Hematopoietic multipotent progenitor cell treated with erythropoietin and hydrocortisone succinate and interleukin-3 and kit ligand, for 17 days (in vitro differentiated cells): Measurements from ENCODE around the gene FAN1.
"Not testable (repeated sequence)": the region's sequence is repeated elsewhere in the genome, so short reads cannot be mapped to it uniquely, and the experiment has no call there.

ENCODE experiments used
- DNase-seq: peaks from one replicate; pipeline ENCODE4 v3.0.0-alpha.2; 2015; ENCODE audit warnings: low spot score

Gene FAN1

GRCh38 chr15:30903497-30904187, at the start of gene FAN1:
Gene FAN1, plus strand, starts transcription at chr15:30903915. Its CDS starts 749 bp downstream, at chr15:30904664.
- DNase-seq: peak; percentile 55

- no peak for DNase-seq
Measured at GRCh38 chr15:30859091-30859874, 44.4 kb upstream of the FAN1 start.

- DNase-seq: no peak
Measured at GRCh38 chr15:30865257-30865656, 38.5 kb upstream of the FAN1 start.

GRCh38 chr15:30870681-30871080, 33.0 kb upstream of the FAN1 start:
- no peak for DNase-seq

- no peak for DNase-seq
Measured at GRCh38 chr15:30872341-30872748, 31.4 kb upstream of the FAN1 start.

GRCh38 chr15:30877070-30877469, 26.6 kb upstream of the FAN1 start:
- no peak for DNase-seq

- DNase-seq: no peak
Measured at GRCh38 chr15:30878515-30878914, 25.2 kb upstream of the FAN1 start.

GRCh38 chr15:30882849-30883433, 20.8 kb upstream of the FAN1 start:
- no peak for DNase-seq

GRCh38 chr15:30883666-30884065, 20.0 kb upstream of the FAN1 start:
- DNase-seq: not testable (repeated sequence)

GRCh38 chr15:30885814-30886213, 17.9 kb upstream of the FAN1 start:
- DNase-seq: no peak

GRCh38 chr15:30889196-30889595, 14.5 kb upstream of the FAN1 start:
- no peak for DNase-seq

GRCh38 chr15:30895461-30896210, 8.1 kb upstream of the FAN1 start:
- DNase-seq: no peak

- DNase-seq: no peak
Measured at GRCh38 chr15:30896211-30896606, 7.5 kb upstream of the FAN1 start.

- DNase-seq: no peak
Measured at GRCh38 chr15:30901889-30902288, 1.8 kb upstream of the FAN1 start.

GRCh38 chr15:30904812-30905211, 1.1 kb downstream of the FAN1 start:
- DNase-seq: no peak

- DNase-seq: no peak
Measured at GRCh38 chr15:30905821-30906220, 2.1 kb downstream of the FAN1 start.

- DNase-seq: no peak
Measured at GRCh38 chr15:30906366-30906765, 2.7 kb downstream of the FAN1 start.

- DNase-seq: no peak
Measured at GRCh38 chr15:30913761-30914160, 10.0 kb downstream of the FAN1 start.

GRCh38 chr15:30917013-30917412, 13.3 kb downstream of the FAN1 start:
- no peak for DNase-seq

- no peak for DNase-seq
Measured at GRCh38 chr15:30917675-30918074, 14.0 kb downstream of the FAN1 start.

GRCh38 chr15:30918366-30918765, 14.7 kb downstream of the FAN1 start:
- DNase-seq: no peak

GRCh38 chr15:30919877-30920550, 16.3 kb downstream of the FAN1 start:
- DNase-seq: no peak
